HG02981 (cell line): Measurements from ENCODE around the gene ZCCHC17.
"Not testable (repeated sequence)": the region's sequence is repeated elsewhere in the genome, so short reads cannot be mapped to it uniquely, and the experiment has no call there.

Source experiments
- ATAC-seq: cut with Tn5 transposase; IDR thresholded peaks from one replicate; pipeline ENCODE4 v1.9.1; 2021; ENCODE audit warnings: mild to moderate bottlenecking, moderate library complexity; ENCODE audit not compliant: unreplicated experiment

The ZCCHC17 gene, protein sequence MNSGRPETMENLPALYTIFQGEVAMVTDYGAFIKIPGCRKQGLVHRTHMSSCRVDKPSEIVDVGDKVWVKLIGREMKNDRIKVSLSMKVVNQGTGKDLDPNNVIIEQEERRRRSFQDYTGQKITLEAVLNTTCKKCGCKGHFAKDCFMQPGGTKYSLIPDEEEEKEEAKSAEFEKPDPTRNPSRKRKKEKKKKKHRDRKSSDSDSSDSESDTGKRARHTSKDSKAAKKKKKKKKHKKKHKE

DNA sequence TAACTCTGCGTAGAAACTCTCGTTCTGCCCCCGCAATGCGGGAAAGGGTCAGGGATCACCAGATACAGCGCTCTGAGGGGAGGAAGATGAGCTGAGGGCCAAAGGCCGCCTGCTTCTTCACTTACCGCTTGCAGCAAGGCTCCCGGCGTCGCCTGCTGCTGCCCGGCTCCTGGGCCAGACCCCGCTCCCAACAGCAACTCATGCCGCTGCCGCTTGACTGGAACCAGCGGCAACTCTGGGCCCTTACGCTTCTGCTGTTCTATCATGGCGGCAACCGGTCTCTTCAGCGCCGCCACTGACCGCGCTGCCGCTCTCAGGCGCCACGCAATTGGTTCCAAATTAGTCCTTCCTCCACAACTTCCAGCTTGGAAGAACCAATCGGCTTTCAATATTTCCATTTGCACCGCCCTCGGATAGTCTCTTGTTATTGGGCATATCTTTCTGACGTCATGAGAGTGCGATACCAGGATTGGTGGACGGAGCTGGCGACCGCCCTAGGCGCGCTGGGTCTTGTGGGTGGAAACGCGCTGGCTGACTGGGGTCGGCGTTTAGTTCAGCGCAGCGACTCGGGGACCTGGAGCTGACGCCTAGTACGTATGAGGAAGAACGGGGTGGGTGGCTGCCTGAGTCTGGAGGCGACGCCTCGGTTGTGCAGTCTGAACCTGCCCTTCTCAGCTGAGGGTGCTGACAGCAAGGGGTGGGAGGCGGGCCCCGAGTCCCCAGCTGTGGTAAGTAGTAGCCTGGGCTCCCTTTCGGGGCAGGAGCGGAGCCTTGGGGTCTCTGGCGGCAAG, at the start of gene ZCCHC17, which contains the start of gene SNRNP40:
Gene ZCCHC17, plus strand, starts transcription at position 547 of the 791 bp plus-strand sequence. CDS start 13,067 bp downstream, outside the sequence.
Gene SNRNP40, minus strand, starts transcription at position 303 of the 791 bp plus-strand sequence. Its CDS starts 37 bp downstream, at position 266.
- peak; percentile 97 for ATAC-seq

DNA sequence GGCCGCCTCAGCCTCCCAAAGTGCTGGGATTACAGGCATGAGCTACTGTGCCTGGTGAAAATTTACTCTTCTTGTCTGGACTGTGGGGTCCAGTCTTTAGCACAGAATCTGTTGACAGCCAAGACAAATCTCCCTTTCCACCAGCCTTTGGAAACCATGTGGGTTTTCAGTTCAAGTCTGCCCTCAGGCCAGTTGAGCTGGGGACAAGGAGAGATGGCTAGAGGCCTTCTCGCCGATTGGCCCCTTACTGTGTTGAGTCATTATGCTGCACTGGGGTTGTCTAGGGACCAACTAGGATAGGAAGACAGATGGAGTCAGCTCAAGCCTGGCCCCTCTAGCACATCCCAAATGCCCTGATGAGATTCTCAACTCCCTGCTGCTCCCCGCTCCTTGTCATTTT, 48.6 kb upstream of the ZCCHC17 start:
- no peak for ATAC-seq

DNA sequence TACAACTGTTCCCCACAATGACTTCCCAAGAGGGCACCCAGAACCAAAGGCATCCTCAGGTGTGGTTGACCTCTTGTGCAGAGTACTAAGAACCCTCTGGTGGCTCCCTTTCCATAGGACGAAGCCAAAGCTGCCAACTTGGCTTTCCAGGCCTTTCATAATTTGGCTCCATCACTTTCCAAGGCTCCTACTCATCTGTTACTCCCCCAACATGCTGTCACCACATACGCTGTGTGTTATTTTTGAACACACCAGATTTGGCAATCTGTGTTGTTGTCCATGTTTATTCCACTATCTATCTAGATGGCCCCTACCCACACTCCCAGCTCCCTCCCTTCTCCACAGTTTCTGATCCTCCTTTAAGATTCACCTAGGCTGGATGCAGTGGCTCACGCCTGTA, 47.0 kb upstream of the ZCCHC17 start:
- ATAC-seq: no peak

DNA sequence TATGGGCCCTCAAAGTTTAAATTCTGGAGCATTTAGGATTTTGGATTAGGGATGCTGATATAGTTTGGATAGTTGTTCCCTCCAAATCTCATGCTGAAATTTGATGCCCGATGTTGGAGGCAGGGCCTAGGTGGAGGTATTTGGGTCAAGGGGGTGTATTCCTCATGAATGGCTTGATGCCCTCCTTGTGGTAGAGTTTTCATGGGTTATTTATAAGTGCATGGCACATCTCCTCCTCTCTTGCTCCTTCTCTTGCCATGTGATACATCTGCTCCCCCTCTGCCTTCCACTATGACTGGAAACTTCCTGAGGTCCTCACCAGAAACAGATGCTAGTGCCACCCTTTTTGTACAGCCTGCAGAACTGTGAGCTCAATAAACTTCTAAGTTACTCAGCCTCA, 39.6 kb upstream of the ZCCHC17 start:
- ATAC-seq: no peak

DNA sequence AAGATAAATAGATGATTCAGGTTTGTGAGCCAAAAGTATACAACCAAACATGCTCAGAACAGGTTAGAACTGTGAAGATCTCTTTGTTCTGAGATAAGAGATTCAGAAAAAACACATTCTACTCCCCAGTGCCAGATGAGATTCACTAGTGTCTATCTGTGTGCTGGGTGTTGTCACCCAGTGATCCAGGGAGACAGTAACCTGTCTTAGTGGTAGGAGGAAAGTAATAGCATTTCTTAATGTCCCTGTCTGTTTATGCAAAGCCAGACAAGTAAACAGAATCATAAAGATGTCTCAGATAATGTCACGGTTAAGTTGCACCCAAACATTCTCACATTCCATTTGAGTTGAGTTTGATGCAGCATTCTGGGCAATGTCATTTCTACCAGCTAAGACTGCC, 38.3 kb upstream of the ZCCHC17 start:
- ATAC-seq: no peak

DNA sequence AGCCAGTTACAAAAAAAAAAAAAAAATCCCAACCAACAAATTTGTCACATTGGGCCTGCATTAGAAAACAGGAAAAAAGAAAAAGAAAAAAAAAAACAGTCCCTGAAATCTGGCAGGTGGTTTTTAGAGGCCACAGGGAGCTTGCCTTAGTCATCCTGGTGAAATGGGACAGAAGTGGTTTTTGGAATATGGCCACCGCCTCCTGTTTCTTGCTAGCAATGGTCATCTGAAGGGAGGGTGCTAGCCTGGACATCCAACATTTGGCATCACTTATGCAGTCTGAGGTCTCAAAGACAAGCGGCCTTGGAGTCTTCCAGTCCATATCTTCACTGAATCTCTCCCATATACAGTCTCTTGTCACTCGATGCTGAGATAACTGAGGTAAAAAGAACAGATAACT, 37.1 kb upstream of the ZCCHC17 start:
- no peak for ATAC-seq

DNA sequence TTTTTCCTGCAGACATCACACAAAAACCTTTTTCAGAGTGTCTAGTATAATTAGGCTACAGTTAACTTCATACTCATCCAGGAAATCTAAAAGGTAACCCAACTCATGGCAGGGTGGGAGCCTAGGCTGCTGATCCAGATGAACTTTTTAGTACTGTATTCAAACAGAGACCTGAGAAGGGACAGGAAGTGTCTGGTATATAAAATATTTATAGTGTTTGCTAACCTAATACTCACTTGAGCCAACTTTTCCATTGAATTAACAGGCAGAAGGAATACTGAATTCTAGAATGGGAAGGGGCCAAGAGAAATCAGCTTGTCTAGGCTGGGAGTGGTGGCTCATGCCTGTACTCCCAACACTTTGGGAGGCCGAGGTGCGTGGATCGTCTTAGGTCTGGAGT, 34.9 kb upstream of the ZCCHC17 start:
- no peak for ATAC-seq

DNA sequence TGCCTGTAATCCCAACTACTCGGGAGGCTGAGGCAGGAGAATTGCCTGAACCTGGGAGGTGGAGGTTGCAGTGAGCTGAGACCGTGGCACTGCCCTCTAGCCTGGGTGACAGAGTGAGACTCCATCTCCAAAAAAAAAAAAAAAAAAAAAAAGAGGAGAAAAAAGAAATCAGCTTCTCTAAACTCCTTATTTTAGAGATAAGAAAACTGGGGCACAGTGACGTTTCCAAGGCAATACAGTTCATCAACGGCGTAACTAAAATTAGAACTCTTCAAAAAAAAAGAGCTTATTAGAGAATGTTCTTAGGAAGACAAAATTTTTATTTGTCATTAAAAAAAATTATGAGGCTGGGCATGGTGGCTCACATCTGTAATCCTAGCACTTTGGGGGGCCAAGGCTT, 34.4 kb upstream of the ZCCHC17 start:
- ATAC-seq: not testable (repeated sequence)

DNA sequence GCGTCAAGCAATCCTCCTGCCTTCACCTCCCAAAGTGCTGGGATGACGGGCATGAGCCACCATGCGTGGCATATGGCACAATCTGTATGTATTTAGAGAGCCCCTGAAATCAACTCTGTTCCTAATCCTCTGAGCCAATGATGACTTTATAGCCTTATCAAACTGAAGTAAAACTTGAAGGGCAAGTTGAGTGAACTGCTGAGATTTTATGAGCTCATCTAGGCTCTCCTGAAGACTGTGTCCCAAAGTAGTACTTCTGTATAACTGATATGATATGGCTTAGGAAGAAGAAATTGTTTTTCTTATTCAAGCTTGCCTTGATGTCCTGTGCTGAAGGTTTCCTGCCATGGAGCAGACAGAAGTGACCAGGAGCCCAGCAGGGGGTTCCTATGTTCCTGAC, 33.4 kb upstream of the ZCCHC17 start:
- ATAC-seq: no peak

DNA sequence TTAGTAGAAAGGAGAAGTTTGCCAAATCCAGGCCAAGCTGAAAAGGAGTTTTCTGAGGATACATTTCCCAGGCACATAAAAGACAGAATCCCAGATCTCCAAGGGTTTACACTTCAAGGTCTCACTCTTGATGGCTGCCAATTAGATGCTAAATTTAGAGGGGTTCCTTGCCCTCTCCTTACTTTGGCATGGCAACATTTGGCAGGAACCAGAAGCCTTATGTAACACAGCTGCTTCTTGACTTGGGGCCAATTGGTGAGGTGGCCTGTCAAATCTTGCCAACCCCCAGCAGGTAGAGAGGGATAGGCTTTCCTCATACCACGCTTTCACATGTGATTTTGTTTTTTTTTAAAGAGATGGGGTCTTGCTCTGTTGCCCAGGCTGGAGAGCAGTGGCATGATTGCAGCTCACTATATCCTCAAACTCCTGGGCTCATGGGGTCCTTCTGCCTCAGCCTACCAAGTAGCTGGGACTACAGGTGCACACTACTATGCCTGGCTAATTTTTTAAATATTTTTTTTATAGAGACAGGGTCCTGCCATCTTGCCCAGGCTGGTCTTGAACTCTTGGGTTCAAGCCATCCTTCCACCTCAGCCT, 31.9 kb upstream of the ZCCHC17 start:
- no peak for ATAC-seq

DNA sequence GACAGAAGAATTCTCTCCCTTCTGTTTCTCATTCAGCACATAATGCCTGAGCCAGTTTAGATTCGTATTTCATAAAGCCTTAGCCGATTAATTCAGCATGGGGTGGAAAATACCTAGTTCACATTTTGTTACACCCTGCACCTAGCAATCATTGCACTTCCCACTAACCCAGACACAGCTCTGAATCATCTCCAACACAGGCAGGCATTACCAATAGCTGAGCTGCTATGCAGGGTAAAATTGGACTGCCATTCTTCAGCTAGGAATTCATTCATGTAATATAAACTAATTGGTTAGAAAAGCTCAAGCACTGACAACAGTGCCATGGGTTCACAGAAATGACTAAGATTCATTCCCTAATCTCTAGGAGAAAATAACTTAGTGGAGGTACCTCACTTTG, 30.3 kb upstream of the ZCCHC17 start:
- no peak for ATAC-seq

DNA sequence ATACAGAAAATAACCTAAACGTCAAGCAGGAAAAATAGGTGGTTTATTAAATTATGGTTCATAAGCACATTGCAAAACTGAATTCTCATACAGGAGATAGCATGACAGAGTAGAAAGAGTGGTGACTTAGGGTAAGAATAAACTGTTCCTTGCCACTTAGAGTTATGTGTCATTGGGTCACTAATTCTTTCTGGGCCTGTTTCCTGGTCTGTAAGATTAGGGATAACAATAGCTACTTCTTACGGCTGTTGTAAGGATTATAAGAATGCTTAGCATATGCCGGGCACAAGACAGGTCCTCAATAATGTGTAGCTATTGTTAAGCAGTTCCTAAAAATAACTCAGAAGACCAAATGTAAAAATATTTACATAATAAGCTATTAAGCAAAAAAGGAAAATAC, 24.5 kb upstream of the ZCCHC17 start:
- ATAC-seq: no peak

DNA sequence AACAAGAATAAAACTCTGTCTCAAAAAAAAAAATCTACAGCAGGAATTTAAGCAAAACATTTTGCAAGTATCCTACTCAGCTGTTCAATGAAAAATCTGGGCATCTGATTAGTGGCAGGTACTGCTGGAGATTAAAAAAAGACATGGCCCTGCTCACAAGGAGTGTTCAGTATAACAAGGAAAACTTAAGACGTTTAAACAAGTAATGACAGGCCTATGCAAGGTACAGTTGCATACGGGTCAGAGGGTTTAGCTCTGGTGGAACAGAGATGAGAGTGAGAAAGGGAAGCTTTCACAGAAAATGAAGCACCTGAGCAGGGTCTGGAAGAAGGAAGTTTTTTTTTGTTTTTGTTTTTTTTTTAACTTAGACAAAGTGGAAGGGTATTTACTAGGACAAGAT, 23.2 kb upstream of the ZCCHC17 start:
- ATAC-seq: no peak

DNA sequence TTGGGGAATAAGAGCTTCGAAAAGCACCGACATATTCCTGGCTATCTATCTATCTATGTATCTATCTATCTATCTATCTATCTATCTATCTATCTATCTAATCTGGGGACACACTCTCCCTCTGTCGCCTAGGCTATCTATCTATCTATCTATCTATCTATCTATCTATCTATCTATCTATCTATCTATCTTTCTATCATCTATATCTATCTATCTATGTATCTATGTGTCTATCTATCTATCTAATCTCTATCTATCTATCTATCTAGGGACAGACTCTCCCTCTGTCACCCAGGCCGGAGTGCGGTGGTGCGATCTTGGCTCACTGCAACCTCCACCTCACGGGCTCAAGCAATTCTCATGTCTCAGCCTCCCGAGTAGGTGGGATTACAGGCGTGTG, 14.4 kb upstream of the ZCCHC17 start:
- not testable (repeated sequence) for ATAC-seq

DNA sequence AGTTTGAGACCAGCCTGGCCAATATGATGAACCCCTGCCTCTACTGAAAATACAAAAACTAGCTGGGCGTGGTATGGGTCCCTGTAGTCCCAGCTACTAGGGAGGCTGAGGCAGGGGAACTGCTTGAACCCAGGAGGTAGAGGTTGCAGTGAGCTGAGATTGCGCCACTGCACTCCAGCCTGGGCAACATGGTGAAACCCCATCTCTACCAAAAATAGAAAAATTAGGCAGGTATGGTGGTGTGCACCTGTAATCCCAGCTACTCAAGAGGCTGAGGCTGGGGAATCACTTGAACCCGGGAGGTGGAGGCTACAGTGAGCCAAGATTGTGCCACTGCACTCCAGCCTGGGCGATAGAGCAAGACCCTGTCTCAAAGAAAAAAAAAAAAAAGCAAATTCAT, 9.0 kb upstream of the ZCCHC17 start:
- ATAC-seq: not testable (repeated sequence)

DNA sequence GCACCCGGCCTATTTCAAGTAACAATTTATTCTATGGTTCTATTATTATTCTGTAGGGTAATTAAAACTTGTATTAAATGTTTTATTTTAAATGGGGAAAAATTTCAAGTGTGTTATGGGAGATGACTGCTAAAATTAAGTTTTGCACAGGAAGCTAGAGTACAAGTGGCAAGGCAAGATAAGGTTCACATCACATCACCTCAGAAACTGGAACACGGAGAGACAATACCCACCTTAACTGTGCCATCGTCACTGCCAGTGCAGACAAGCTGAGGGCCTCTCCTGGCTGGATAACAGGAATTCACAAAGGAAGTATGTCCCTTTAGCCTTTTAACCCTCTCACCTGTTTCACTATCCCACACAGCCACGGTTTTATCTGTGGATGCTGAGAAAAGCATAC, 7.8 kb upstream of the ZCCHC17 start:
- no peak for ATAC-seq

DNA sequence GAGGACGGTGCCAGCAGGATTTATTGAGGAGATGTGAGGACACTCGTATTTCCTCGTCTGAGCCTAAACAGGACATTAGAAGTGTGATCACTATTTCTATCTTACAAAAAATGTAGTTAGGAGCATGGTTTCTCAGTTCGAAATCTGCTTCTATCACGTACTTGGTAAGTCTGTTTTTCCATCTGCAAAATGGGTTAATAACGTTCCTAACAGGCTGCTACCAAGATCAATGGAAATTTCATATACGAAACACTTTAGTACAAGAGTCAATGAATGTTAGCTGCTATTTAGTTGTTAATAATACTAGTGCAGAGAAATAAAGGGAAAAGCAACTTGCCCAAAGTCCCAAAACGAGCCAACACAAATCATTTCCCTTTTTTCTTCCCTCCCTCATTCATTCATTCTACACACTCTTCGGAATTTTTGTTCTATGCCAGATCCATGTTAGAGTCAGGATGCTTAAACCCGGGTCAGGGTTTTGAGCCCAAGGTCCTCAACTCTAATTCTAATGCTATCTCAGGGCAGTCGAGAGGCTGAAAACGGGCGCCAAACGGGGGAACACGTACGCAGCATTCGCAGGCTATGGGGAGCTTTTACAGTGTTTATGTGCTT, 852 bp upstream of the ZCCHC17 start:
- no peak for ATAC-seq

DNA sequence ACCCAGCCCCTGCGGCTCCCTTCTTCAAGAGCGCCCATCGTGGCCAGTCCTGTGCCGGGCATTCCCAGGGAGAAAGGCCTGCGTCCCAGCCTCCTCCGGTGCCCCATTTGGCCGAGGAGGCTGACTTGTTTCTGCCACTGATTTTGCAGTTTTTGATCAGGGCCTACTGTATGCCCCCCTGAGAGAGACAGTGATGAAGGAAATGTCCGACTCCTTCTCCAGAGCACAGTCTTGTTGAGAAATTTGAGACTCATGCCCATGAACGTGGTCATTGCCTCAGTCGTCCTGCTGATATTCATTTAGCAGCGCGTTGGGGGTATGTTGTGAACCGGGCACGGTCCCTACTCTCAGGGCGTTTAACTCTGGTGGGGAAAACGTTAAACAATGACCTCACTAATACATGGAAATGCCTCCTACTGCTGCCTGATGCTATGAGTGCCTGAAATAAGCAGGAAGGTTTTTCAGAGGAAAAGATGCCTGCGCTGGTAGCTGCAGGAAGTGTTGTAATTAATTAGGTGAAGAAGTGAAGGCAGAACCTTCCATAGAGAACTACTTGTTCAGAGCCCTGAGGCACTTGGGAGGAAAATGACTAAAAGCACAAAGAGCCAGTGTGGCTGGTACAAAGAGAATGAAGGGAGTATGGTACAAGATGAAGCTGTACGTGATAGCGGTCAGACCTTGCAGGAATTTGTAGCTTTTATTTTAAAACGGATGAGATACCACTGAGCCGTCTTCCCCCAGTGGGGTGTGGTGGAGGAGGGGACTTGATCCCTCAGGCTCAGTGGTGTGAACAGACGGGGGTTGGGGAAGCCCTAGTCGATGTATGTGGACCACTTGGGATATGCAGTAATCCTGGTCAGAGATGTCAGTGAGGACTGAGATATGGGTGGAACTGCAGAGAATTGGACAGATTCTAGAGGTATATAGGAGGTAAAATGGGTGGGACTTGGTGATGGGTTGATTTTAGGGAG, 730 bp downstream of the ZCCHC17 start:
- no peak for ATAC-seq

DNA sequence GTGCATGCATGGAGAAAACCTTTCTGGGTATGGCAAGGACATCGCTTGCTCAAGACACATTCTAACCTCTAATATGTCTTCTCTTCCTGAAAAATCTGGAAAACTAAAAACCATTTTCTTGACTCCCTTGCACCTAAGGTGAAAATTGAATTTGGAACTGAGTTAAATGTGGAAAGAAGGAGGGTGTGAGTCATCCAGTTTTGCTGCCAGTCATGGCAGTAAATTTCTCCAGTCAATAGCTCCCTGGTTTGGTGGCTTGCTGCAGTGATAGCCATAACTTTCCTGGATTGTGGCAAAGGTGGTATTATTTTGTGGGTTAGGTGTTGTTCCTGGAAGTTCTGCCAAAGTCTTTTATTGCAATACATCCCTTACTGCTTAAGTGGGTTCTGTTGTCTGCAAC, 2.5 kb downstream of the ZCCHC17 start:
- no peak for ATAC-seq

DNA sequence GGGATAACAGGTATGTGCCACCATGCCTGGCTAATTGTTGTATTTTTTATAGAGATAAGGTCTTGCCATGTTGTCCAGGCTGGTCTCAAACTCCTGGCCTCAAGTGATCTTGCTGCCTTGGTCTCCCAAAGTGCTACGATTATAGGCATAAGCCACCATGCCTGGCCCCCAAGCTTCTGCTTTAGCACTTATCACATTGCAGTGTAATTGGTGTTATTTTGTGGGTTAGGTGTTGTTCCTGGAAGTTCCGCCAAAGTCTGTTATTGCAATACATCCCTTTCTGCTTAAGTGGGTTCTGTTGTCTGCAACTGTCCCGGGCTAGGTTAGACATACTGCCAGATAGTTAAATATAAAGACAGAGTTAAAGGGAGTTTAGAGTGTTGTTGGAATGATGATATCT, 3.4 kb downstream of the ZCCHC17 start:
- no peak for ATAC-seq
